HG03066 (cell line): ENCODE measurements around the gene ADGRG3.

Experiments used
- ATAC-seq: cut with Tn5 transposase; IDR thresholded peaks from one replicate; pipeline ENCODE4 v1.9.1; 2021; ENCODE audit warnings: low read depth; ENCODE audit not compliant: unreplicated experiment

The ADGRG3 gene, protein sequence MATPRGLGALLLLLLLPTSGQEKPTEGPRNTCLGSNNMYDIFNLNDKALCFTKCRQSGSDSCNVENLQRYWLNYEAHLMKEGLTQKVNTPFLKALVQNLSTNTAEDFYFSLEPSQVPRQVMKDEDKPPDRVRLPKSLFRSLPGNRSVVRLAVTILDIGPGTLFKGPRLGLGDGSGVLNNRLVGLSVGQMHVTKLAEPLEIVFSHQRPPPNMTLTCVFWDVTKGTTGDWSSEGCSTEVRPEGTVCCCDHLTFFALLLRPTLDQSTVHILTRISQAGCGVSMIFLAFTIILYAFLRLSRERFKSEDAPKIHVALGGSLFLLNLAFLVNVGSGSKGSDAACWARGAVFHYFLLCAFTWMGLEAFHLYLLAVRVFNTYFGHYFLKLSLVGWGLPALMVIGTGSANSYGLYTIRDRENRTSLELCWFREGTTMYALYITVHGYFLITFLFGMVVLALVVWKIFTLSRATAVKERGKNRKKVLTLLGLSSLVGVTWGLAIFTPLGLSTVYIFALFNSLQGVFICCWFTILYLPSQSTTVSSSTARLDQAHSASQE

DNA sequence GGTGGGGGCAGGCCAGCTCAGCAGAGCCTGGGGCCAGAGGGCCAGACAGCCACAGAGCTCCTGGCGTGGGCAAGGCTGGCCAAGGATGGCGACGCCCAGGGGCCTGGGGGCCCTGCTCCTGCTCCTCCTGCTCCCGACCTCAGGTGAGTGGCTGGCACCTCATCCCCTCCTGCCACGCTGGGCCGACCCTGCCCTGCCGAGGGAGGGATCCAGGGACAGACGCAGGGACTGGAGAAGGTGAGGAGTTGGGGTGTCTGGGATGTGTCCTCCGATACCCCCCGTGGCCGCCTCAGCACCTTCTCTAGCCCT lies at the start of gene ADGRG3:
Gene ADGRG3 (plus strand): TSS at position 44 of the 309 bp plus-strand sequence. CDS start 42 bp downstream, at position 86.
- ATAC-seq = no peak

DNA sequence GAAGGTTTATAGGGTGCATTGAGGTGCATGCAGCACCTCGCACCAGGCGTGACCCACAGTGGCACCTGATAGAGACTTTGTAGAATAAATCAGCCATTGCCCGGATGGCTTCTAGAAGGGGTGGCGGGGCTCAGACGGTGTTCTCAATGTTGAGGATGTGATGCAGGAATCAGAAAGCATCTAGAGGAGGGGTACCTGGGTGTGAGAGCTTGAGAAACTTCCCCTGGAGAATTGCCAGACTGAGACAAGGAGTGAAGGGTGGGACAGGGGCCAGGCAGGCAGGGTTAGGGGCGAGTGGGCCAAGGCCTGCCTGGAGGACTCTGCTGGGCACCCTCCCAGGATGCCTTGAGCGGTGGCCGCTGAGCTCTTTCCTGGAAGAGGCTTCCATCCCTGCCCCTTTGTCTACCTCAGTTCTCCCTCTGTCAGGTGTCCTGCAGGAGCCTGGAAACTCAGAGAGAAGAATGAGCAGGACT lies 48.9 kb upstream of the ADGRG3 start:
- no peak for ATAC-seq

DNA sequence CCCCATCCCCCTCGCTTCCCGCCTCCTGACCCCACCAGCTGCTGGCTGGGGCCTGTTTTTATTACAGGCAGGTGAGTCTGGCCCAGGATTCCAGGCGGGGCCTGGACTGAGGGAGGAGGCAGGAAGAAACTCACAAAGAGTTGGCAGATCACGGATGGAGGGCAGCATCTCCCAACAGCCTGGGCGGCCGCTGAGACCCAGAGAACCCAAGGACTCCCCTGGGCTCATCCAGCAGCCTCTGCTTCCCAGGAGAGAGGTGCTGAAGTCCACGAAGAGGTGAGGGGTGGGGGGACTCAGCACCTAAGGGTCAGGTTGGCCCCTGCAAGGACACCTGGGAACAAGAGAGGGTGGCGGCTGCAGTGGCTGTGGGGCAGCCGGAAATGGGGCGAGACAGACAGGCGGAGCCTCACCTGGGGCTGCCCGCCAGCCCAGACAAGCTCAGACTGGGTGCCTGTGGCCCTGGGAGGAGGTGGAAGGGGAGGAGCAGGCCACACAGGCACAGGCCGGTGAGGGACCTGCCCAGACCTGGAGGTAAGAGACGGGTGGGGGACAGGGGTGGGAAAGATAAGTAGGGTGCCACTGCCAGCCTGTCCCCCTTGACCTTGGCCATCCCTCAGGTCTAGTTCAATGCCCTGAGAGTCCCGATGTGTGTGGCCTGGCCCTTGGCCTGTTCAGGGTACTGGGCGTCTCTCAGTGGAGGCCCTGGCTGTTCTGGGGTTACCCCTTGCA lies 48.3 kb upstream of the ADGRG3 start:
- no peak for ATAC-seq

DNA sequence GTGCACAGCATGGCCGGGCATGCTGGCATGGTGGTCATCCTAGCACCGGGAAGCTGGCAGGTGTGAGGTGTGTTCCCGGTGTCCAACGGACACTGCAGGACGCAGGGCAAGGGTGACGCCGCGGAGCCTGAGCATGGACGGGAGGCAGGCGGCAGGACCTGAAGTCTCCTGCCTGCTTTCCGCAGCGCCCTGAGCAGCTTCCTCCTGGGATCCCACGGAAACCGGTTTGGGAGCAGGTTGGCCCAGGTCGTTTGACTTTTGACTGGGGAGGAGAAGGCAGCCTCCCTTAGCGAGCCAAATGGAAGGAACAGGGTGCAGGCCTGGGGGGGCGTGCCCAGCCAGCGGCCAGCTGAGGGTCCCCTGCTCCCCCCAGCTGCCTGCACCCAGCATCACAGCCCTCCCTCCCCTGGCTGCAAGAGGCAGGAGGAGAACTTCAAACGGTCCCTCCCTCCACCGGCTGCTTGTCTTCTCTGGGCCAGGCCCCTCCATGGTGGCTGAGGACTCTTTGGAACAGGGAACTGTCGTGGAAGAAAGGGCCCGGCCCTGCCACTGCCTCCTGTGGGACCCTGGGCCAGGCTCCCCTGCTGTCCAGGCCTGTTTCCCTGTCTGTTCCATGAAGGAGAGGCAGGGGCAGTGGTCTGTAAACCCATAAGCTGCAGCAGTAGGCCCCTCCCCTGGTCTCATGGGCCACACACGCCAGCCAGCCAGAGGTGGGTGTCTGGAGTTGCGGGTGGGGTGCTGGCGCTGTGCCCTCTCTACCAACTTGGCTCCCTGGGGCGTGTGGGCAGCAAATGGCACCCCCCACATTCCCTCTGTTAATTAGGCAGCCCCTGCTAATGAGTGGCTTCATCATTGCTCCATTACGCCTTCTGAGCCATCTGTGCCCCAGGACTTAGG lies 47.5 kb upstream of the ADGRG3 start:
- ATAC-seq = no peak

DNA sequence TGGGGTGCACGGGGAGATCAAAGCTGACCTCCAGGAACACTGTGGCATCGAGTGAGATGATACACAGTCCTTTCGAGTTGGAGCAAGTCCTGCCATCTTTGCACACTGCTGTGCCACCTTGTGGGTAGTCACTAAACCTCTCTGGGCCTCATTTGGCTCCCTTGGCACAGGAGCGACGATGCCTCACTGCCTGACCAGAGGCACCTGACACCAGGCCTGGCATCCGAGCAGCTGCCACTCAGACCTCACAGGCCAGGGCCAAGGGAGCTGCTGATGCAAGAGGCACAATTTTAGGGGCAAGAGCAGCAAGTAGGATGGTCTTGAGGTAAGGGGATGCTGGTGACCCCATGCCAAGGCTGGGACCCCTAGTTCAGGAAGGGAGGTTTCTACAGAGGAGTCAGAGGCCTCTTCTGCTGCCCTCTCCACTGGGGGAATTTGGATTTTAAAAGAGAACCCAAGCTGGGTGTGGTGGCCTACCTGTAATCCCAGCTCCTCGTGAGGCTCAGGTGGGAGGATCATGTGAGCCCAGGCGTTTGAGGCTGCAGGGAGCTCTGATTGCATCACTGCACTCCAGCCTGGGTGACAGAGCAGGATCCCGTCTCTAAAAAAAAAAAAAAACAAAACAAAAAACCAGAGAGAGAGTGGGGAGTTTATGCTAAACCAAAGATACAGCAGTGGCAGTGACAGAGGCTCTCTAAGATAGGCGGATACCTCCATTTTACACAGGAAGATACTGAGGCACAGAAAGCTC lies 46.4 kb upstream of the ADGRG3 start:
- ATAC-seq = no peak

DNA sequence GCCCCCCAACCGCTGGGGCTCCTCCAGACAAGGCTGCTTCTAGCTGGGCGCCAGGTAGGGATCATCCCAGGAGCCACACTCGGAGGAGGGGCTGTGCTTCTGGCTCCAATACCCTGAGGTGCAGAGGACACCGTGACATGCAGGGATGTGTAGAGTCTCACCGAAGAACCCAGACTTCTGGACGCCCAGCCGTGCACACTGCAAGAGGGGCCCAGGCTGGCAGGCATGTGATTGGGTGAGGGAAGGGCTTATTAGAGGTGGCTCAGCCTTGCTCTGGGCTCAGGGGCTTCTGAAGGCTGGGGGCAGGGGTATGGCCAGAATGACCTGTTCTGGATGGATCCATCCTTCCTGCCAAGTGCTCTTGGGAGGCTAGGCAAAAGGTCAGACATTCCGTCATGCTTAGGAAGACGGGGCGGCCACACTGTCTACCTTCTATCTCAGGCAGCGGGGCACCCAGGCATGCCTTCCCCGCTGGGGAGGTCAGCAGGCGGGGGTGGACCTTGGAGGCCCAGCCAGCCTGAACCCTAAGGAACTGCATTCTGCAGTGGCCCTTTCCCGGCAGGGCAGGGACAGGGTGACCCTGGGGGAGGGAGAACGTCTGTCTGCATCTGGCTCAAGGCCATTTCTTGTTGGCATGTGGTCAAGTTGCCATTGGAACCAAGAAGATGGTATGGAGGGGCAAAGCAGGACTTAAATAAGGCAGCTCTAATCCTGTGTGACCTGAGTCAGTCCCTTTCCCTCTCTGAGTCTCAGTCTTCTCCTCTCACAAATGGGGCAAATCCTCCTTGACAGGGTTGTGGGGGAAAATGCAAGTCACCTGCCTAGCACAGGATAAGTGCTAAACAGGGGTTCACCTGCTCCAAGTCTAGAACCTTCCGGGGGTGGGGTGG lies 45.5 kb upstream of the ADGRG3 start:
- ATAC-seq = no peak

DNA sequence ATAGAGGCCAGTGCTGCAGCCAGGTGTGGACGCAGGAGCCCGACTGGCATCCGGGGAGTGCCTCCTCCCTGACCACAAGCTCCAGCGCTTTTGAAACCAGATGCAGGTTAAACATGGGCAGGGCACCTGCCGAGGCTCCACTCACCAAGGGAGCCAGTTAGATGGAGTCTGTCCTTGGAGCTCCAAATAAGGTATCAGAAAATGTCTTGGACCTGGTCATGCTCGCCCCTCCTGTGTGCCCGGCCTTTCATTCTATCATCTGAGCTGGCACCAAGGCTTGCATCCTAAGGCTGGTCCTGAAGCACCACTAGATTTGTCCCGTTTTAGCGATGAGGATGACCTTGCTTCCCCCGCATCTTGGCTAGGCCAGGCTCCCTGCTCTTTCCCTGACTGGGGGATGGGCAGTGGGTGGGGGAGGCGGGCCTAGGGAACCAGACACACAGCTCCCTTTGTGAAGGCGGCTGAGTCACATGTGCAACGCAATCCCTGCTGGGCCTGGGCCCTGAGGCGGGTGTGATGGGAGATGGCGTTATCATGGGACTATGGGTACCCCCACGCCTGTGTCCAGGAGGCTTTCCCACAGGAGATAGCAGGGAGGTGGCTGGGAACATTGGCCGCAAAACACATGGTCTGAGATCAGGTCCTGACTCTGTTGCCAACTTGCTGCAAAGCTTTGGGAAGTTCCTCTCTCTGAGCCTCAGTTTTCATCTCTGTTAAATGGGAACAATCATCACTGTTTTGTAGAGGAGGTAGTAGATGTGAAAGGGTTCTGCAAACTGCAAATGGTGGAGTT lies 44.7 kb upstream of the ADGRG3 start:
- ATAC-seq = no peak

DNA sequence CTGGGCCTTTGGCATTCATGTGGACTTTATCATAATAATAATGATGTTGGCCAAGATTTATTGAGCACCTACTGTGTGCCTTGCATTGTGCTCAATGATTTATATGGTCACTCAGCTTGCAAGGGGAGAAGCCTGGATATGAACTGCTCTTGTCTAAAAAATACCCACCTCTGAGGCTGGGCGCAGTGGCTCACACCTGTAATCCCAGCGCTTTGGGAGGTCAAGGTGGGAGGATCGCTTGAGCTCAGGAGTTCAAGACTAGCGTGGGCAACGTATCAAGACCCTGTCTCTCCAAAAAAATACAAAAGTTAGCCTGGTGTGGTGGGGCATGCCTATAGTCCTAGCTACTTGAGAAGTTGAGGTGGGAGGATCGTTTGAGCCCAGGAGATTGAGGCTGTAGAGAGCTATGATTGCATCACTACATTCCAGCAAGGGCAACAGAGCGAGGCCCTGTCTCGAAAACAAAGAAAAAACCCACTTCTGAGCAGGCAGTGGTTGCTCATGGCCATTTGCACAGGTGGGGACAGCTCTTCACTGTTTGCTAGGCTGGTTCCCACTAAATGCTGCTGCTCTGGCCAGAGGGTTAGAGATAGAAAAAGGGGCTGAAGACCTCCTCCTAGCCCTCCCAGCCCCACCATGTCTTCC lies 43.9 kb upstream of the ADGRG3 start:
- no peak for ATAC-seq

DNA sequence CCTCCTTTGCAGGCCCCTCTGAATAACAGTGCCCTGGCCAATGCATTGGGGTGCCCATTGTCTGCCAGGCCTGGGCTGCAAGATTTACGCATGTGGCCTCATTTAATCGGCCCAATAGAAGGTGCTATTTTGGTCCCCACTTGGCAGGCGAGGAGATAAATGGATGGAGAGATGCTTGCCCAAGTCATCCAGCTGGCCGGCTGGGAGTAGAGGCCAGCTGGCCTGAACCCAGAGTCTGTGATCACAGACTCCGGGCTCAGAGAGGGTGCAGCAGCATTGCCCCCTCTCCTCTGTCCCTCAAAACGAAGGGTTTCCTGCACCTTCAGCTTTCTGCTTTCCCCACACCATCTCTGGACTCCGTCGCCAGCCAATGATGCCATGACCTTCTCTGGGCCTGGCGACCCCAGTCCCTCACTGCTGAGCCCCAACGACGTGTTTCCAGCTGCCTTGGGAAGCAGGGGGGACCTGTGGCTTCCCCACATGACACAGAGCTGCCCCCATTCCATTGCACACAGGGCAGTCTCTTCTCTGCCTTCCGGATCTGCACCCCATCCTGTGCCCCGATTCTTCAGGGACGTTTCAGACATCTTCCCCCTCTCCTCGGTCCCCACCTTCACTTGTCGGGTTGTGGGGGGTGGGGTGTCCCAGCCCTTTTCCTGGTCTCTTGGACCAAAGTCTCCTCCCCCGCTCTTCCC lies 43.2 kb upstream of the ADGRG3 start:
- no peak for ATAC-seq

DNA sequence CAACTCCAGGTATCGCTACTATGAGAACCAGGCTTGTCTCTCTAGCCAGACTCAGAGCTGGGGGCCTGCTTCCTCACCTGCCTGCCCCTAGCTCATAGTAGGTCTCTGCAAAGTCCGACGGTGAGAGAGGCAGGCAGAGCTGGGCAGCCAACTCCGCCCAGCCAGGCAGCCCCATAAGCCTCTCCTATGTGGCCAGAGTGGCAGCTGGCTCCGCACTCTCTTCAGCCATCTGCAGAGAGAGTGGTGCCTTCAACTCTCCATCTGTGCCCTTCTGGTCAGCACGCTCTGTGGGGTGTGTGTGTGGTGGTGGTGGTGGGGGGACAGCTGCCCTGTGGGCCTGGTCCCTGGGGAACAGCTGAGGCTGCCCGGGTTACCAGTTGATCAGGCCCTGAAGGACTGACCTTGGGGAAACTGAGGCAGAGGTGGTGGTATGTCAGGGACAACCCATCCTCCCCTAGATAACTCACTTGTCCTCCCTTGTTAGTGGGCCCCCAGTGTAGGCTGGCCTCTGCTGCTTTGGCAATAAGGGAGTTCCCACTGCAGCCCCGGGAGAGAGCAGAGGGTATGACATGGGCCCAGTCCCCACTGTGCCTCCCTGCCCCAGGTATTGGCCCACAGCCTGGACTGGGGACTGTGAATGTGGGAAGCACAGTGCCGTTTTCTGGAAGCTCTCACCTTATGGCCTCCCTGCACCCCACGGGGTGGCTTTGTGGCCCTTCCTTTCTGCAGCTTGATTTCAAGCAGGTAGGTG lies 41.5 kb upstream of the ADGRG3 start:
- ATAC-seq = no peak

DNA sequence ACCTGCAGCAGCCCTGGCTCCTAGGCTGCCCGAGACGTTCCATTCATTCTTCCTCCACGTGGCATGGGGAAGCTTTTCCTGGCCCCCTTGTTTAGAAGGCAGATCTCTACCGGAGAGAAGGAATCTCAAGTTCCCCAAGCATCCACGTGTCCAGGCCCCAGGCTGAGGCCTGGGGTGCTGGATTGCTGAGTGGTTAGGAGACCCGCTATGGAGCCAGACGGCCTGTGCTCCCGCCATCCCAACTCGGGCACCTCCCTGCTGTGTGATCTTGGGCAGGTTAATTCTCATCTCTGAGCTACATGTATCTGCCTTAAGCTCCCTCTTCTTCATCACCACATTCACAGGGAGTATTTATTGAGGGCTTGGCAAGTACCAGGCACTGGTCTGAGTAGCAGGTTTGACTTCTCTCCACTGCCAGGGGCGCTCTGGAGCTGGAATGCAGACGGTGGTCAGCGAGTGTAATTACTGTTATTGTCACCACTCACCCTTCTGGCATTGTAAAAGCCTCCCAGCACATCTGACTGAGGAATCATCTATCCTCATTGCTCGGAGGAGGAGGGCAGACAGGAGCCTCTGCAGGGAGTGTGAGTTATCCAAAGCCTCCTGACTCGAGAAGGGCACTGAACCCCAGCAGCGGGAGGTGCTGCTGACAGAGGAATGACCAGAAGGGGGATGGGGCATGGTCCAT lies 40.8 kb upstream of the ADGRG3 start:
- no peak for ATAC-seq

DNA sequence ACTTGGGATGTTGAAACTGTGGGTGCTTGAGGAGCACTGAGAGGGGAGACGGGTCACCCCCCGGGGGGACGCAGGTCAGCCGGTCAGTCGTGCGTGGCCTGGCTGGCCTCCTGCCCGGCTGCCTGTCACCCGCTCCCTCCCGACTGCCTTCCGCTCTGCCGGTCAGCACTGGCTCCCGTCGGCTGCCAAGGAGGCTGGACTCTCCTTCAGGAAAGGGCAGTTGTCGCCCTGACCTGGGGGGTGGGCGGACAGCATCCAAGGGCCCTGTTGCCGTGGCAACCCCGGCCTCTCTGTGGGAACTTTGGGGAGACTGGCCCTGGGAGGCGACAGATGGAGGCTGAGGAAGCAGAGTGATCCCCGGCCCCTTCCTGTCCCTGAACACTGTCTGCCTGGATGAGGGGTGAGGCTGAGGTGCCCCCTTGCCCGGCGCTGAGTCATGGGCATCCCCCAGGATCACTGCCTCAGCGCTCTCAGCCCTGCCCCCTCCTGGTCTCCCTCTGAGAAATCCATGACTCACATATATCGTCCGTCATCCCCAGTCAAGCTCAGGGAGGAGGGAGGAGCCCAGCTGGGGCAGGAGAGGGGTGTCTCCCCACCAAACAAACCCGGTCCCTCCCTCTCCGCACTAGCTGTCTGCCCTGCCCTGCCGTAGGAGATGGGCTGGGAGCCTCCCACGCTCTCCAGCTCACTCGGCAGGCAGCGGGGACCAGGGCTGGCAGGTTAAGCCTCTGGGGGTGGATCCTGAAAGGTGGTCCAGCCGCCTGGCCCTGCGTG lies 39.9 kb upstream of the ADGRG3 start, which contains the start of gene ADGRG1:
Gene ADGRG1 (plus strand): TSS at position 623 of the 774 bp plus-strand sequence. CDS start 21,658 bp downstream, outside the sequence.
- ATAC-seq = no peak

DNA sequence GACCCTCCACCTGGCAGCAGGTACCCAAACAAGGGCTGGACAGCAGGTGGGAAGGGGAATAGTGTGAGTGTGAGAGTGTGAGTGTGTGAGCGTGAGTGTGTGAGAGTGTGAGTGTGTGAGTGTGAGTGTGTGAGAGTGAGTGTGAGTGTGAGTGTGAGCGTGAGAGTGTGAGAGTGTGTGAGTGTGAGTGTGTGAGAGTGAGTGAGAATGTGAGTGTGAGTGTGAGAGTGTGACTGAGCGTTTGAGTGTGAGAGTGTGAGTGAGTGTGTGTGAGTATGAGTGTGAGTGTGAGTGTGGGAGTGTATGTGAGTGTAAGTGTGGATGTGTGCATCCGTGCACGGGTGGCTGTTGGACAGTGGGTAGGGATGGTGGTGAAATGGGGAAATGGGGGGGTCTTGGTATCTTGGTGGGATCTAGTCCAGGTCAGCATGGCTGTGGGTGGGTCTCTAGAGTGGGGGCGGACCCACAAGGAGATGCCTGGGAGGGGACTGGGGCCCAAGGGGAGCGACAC lies 39.3 kb upstream of the ADGRG3 start:
- ATAC-seq = no peak

DNA sequence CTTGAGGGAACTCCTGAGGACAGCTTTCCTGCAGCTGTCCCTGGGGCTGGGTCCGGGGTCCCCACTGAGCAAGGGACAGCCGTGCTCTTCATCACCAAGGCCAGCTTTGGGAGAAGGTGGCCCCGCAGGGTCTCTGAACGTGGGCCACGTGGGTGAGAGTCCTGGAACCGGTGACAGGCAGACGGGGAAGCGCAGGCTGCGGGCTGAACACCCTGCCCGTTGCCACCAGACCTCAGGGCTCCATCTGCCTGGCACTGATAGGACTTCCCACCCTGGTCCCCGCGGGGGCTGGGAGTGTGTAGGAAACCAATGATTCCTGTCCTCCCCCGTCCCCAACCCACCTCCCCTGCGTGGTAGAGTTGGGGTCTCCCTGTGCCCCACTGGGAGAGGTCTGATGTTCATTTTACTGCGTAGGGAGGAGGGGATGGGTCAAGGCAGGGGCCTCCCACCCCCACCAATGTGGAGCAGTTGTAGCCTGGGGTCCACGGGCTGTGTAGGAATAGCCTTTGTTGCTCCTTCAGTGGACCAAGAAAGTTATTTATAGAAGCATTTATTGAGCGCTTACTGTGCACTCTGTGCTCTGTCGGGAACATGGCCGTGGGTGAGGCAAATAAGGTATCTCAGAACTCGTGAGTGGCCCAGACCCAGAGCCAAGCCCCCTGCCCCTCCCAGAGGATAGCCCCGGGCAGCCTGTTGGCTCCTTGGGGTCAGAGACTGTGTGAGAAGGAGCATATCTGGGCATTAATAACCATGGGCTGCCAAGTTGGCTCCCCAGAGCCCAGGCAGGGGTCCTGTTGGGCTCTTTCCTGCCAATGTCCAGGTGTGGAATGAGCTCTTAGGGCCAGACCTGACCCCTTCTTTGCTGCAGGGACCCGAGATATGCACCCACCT lies 38.3 kb upstream of the ADGRG3 start:
- no peak for ATAC-seq
